ENCODE data around the gene KCNA5. TPM values are rescaled to one million over a fixed set of nuclear protein-coding genes. Genes with fewer than 3 reads are reported as not detected.

The KCNA5 gene
- total RNA-seq, 1 donor from 2014 or later: 2.6 TPM

- Histone ChIP-seq H3K27me3 (ENCODE audit: low read depth) (peaks cover 4% of the 10 kb centered on the region), H3K4me3 (no peak overlapping the region), H3K4me1 (peaks cover 7% of the 10 kb centered on the region), H3K36me3 (no peaks in the 10 kb centered on the region), H3K27ac (replicated peaks) (no peak overlapping the region), H3K9me3 (replicated peaks) (no peaks in the 10 kb centered on the region)
- DNase-seq: no peak
- TF ChIP-seq CTCF (IDR thresholded peaks at IDR 0.05; ENCODE audit: borderline replicate concordance): no peak
- intact Hi-C loops (cut with micrococcal nuclease): no loop called here
Measured at GRCh38 chr12:5013266-5013730, 30.4 kb upstream of the KCNA5 start.

- no peak for TF ChIP-seq CTCF (IDR thresholded peaks at IDR 0.05; ENCODE audit: borderline replicate concordance)
- Histone ChIP-seq H3K4me3 (no peak overlapping the region), H3K9me3 (replicated peaks) (no peaks in the 10 kb centered on the region), H3K27me3 (ENCODE audit: low read depth) (peaks cover 4% of the 10 kb centered on the region), H3K4me1 (peaks cover 7% of the 10 kb centered on the region), H3K27ac (replicated peaks) (no peak overlapping the region), H3K36me3 (no peaks in the 10 kb centered on the region)
- DNase-seq: no peak
- intact Hi-C loops (cut with micrococcal nuclease): no loop called here
Measured at GRCh38 chr12:5014269-5014668, 29.4 kb upstream of the KCNA5 start.

- Histone ChIP-seq H3K27me3 (ENCODE audit: low read depth) (no peaks in the 10 kb centered on the region), H3K4me3 (no peak overlapping the region), H3K4me1 (peaks cover 7% of the 10 kb centered on the region), H3K27ac (replicated peaks) (no peak overlapping the region), H3K9me3 (replicated peaks) (no peaks in the 10 kb centered on the region), H3K36me3 (no peaks in the 10 kb centered on the region)
- intact Hi-C loops (cut with micrococcal nuclease): no loop called here
- TF ChIP-seq CTCF (IDR thresholded peaks at IDR 0.05; ENCODE audit: borderline replicate concordance): no peak
- no peak for DNase-seq
Measured at GRCh38 chr12:5015711-5016492, 27.8 kb upstream of the KCNA5 start.

- Histone ChIP-seq H3K4me1 (peaks cover 7% of the 10 kb centered on the region), H3K27me3 (ENCODE audit: low read depth) (no peaks in the 10 kb centered on the region), H3K4me3 (no peak overlapping the region), H3K9me3 (replicated peaks) (no peaks in the 10 kb centered on the region), H3K36me3 (no peaks in the 10 kb centered on the region), H3K27ac (replicated peaks) (no peak overlapping the region)
- TF ChIP-seq CTCF (IDR thresholded peaks at IDR 0.05; ENCODE audit: borderline replicate concordance): no peak
- intact Hi-C loops (cut with micrococcal nuclease): no loop called here
- DNase-seq: no peak
Measured at GRCh38 chr12:5016526-5016925, 27.2 kb upstream of the KCNA5 start.

- Histone ChIP-seq H3K27ac (replicated peaks) (no peak overlapping the region), H3K9me3 (replicated peaks) (no peaks in the 10 kb centered on the region), H3K4me1 (no peaks in the 10 kb centered on the region), H3K4me3 (no peak overlapping the region), H3K36me3 (no peaks in the 10 kb centered on the region), H3K27me3 (ENCODE audit: low read depth) (no peaks in the 10 kb centered on the region)
- intact Hi-C loops (cut with micrococcal nuclease): no loop called here
- no peak for TF ChIP-seq CTCF (IDR thresholded peaks at IDR 0.05; ENCODE audit: borderline replicate concordance)
- DNase-seq: no peak
Measured at GRCh38 chr12:5017638-5018348, 25.9 kb upstream of the KCNA5 start.
